ENCODE data around the gene SEPTIN2. TPM values are rescaled to one million over a fixed set of nuclear protein-coding genes. Genes with fewer than 3 reads are reported as not detected.

The SEPTIN2 gene
- total and polyA plus RNA-seq, 2 donors from 2014 or later, result 187 to 435 TPM

- H3K9ac ChIP-seq (ENCODE audit: low read length in 3 of 3), result no peak overlapping the region
- FAIRE-seq (no peak), DNase-seq (no peak)
- intact Hi-C loops (cut with DNase I), result no loop called here
- no peaks in the 10 kb centered on the region for H3K27me3 ChIP-seq (ENCODE audit: control insufficient read depth, insufficient read depth, low read length)
- peaks cover 0 to 2% (median 0%) of the 10 kb centered on the region in 3 donors for H3K36me3 ChIP-seq (ENCODE audit: control insufficient read depth in 2 of 3, insufficient read depth in 3 of 3, low read length in 3 of 3)
- TF ChIP-seq, protein P1, sequence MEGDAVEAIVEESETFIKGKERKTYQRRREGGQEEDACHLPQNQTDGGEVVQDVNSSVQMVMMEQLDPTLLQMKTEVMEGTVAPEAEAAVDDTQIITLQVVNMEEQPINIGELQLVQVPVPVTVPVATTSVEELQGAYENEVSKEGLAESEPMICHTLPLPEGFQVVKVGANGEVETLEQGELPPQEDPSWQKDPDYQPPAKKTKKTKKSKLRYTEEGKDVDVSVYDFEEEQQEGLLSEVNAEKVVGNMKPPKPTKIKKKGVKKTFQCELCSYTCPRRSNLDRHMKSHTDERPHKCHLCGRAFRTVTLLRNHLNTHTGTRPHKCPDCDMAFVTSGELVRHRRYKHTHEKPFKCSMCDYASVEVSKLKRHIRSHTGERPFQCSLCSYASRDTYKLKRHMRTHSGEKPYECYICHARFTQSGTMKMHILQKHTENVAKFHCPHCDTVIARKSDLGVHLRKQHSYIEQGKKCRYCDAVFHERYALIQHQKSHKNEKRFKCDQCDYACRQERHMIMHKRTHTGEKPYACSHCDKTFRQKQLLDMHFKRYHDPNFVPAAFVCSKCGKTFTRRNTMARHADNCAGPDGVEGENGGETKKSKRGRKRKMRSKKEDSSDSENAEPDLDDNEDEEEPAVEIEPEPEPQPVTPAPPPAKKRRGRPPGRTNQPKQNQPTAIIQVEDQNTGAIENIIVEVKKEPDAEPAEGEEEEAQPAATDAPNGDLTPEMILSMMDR (IDR thresholded peaks at IDR 0.05; ENCODE audit: borderline replicate concordance, extremely low read depth, insufficient read depth), result no peak
- H3K4me3 ChIP-seq (ENCODE audit: low read length in 3 of 3), result no peak overlapping the region
- peaks cover 4 to 26% (median 15%) of the 10 kb centered on the region in 3 donors for H3K4me1 ChIP-seq (ENCODE audit: control insufficient read depth in 2 of 3, insufficient read depth in 2 of 3, low read depth in 1 of 3, low read length in 3 of 3)
- no peak overlapping the region for H3K27ac ChIP-seq (ENCODE audit: low read depth in 2 of 2, low read length in 2 of 2)
- no peaks in the 10 kb centered on the region for H3K9me3 ChIP-seq (ENCODE audit: control insufficient read depth in 2 of 3, insufficient read depth in 1 of 3, low read length in 3 of 3)
Observed at GRCh38 chr2:241320394-241320793, 4.7 kb downstream of the SEPTIN2 start.

- Histone ChIP-seq H3K36me3 (ENCODE audit: control insufficient read depth in 2 of 3, insufficient read depth in 3 of 3, low read length in 3 of 3) (peaks cover 0 to 2% (median 0%) of the 10 kb centered on the region in 3 donors), H3K27ac (ENCODE audit: low read depth in 2 of 2, low read length in 2 of 2) (no peak overlapping the region), H3K4me3 (ENCODE audit: low read length in 3 of 3) (no peak overlapping the region), H3K27me3 (ENCODE audit: control insufficient read depth, insufficient read depth, low read length) (no peaks in the 10 kb centered on the region), H3K4me1 (ENCODE audit: control insufficient read depth in 2 of 3, insufficient read depth in 2 of 3, low read depth in 1 of 3, low read length in 3 of 3) (peaks cover 4 to 26% (median 15%) of the 10 kb centered on the region in 3 donors), H3K9me3 (ENCODE audit: control insufficient read depth in 2 of 3, insufficient read depth in 1 of 3, low read length in 3 of 3) (no peaks in the 10 kb centered on the region), H3K9ac (ENCODE audit: low read length in 3 of 3) (no peak overlapping the region)
- FAIRE-seq, result no peak
- intact Hi-C loops (cut with DNase I), result no loop called here
- no peak for DNase-seq
- TF ChIP-seq, protein P1 (IDR thresholded peaks at IDR 0.05; ENCODE audit: borderline replicate concordance, extremely low read depth, insufficient read depth), result no peak
Observed at GRCh38 chr2:241321033-241321432, 5.3 kb downstream of the SEPTIN2 start.

DNA sequence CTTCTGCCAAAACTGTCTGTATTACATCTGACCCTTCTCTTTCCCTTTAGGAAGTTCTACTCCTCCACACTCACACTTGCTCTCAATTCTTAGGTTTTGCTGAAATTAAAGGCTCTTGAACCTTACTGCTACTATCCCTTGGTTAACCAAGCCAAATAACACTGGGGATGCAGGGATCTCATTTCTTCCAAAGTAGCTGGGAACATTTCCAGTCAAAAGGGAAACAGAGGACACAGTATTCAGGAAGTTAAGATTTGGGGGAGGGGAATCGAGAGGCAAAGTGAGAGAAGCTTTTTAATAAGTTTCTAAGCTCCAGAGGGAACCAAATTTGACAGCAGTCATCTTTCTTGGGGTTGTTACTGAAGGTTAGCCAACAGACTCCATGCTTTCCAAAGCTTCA is 6.2 kb downstream of the SEPTIN2 start:
- TF ChIP-seq, protein P1 (IDR thresholded peaks at IDR 0.05; ENCODE audit: borderline replicate concordance, extremely low read depth, insufficient read depth), result no peak
- H3K27me3 ChIP-seq (ENCODE audit: control insufficient read depth, insufficient read depth, low read length), result no peaks in the 10 kb centered on the region
- intact Hi-C loops (cut with DNase I), result no loop called here

GRCh38 chr2:241323778-241324177 is 8.1 kb downstream of the SEPTIN2 start:
- Histone ChIP-seq H3K9me3 (ENCODE audit: control insufficient read depth in 2 of 3, insufficient read depth in 1 of 3, low read length in 3 of 3) (no peaks in the 10 kb centered on the region), H3K9ac (ENCODE audit: low read length in 3 of 3) (no peak overlapping the region), H3K27me3 (ENCODE audit: control insufficient read depth, insufficient read depth, low read length) (no peaks in the 10 kb centered on the region), H3K4me1 (ENCODE audit: control insufficient read depth in 2 of 3, insufficient read depth in 2 of 3, low read depth in 1 of 3, low read length in 3 of 3) (peaks cover 0 to 12% (median 10%) of the 10 kb centered on the region in 3 donors), H3K27ac (ENCODE audit: low read depth in 2 of 2, low read length in 2 of 2) (no peak overlapping the region), H3K36me3 (ENCODE audit: control insufficient read depth in 2 of 3, insufficient read depth in 3 of 3, low read length in 3 of 3) (peaks cover 0 to 6% (median 6%) of the 10 kb centered on the region in 3 donors), H3K4me3 (ENCODE audit: low read length in 3 of 3) (no peak overlapping the region)
- FAIRE-seq, result no peak
- intact Hi-C loops (cut with DNase I), result no loop called here
- TF ChIP-seq, protein P1 (IDR thresholded peaks at IDR 0.05; ENCODE audit: borderline replicate concordance, extremely low read depth, insufficient read depth), result no peak
- peak in 1 of 5 donors; percentile 12 for DNase-seq

More for the DNA sequence above, 6.2 kb downstream of the SEPTIN2 start:
- Histone ChIP-seq H3K4me1 (ENCODE audit: control insufficient read depth in 2 of 3, insufficient read depth in 2 of 3, low read depth in 1 of 3, low read length in 3 of 3) (peaks cover 3 to 24% (median 15%) of the 10 kb centered on the region in 3 donors), H3K27ac (ENCODE audit: low read depth in 2 of 2, low read length in 2 of 2) (no peak overlapping the region), H3K36me3 (ENCODE audit: control insufficient read depth in 2 of 3, insufficient read depth in 3 of 3, low read length in 3 of 3) (peaks cover 0 to 6% (median 4%) of the 10 kb centered on the region in 3 donors), H3K9me3 (ENCODE audit: control insufficient read depth in 2 of 3, insufficient read depth in 1 of 3, low read length in 3 of 3) (no peaks in the 10 kb centered on the region), H3K4me3 (ENCODE audit: low read length in 3 of 3) (no peak overlapping the region), H3K9ac (ENCODE audit: low read length in 3 of 3) (no peak overlapping the region)
- no peak for FAIRE-seq
- no peak for DNase-seq
